ENCODE data around the gene NDUFV2.

DNA sequence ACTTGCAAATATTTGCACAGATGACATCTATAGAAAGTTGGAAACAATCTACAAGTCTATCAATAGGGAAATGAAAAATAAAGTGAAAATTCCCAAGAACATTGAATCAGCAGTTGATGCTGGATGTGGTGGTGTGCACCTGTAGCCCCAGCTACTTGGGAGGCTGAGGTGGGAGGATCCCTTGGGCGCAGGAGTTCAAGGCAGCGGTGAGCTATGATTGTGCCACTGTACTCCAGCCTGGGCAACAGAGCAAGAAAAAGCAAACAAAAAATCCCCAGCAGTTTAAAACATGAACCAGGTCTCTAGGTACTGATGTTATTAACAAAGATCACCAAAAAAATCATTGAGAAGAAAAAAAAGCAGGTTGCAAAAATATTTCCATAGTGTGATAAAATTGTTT lies 15.4 kb upstream of the NDUFV2 start:
- TF ChIP-seq EZH2 (IDR thresholded peaks at IDR 0.05; ENCODE audit: borderline replicate concordance, low read length) (no peak), CTCF (IDR thresholded peaks at IDR 0.05; ENCODE audit: low read length) (no peak)

Data from OCI-LY1 (cell line).